ENCODE results near the gene COMMD8.
A peak's percentile ranks its signal among the peaks of the same experiment; 100 is the strongest.

COMMD8 gene

DNA sequence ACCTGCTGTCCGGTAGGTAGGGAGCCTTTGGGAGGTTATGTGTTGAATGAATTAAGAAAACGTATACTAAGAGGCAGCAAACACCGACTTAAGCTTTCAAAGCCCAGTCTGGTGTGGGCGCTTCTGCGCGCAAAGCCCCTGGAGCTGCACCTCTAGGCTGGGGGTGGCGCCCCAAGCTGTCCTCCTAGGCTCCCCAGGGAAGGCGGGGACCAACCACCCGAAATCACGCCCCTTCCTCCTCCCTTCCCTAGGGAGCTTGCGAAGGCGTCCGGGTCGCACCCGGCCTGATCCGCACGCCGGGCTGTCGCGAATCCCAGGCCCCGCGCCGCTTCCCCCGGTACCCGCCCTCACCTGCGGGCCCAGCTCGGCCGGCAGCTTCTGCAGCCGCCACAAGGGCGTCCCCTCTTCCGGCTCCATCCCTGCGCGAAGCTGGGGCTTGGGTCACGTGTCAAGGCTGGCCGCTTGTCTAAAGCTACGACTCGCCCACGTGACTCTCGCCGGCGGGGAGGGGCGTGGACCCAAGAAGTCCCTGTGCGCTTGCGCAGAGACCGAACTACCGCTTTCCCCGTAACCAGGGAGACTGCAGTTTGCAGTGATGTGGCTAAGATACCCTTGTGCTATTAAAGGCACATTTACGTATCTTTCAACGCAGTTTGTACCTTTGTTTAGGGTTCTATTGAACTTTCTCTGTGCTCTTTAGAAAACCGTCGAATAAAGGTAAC lies at the start of gene COMMD8:
TSS of gene COMMD8 (minus strand) at position 468 of the 722 bp plus-strand sequence. CDS start at position 417, 51 bp downstream.
- Histone ChIP-seq H3K79me2 (ENCODE audit: low read length) (peaks cover 6% of the 10 kb centered on the region; the same call in 1 of the 2 replicates), H3K9me3 (replicated peaks; ENCODE audit: insufficient read depth, low read length) (no peaks in the 10 kb centered on the region), H4K20me1 (ENCODE audit: insufficient read depth, low read length) (no peaks in the 10 kb centered on the region), H3K4me3 (ENCODE audit: low read length) (peak within 1 kb of the TSS; percentile 66), H3K4me1 (ENCODE audit: low read length) (peaks cover 6% of the 10 kb centered on the region; the same call in 1 of the 2 replicates), H3K9me2 (replicated peaks; ENCODE audit: insufficient read depth, low read length) (no peaks in the 10 kb centered on the region), H3K9ac (ENCODE audit: low read length) (peak within 1 kb of the TSS; percentile 60), H3K27me3 (replicated peaks; ENCODE audit: insufficient read depth, low read length) (no peaks in the 10 kb centered on the region), H2AFZ (ENCODE audit: low read length) (peak within 1 kb of the TSS; percentile 83), H3K36me3 (replicated peaks; ENCODE audit: insufficient read depth, low read length) (no peaks in the 10 kb centered on the region), H3K27ac (ENCODE audit: low read length) (peak within 1 kb of the TSS; percentile 66), H3F3A (ENCODE audit: insufficient read depth, low read length) (peaks cover 6% of the 10 kb centered on the region), H3K4me2 (ENCODE audit: low read depth, low read length) (peak within 1 kb of the TSS; percentile 83)
- DNase-seq = peak; percentile 99
- TF ChIP-seq EZH2 (optimal IDR thresholded peaks at IDR 0.05; ENCODE audit: low read depth, low read length) (no peak), EZH2phosphoT487 (IDR thresholded peaks at IDR 0.05; ENCODE audit: low read length) (no peak)
- TF ChIP-seq, protein P1, sequence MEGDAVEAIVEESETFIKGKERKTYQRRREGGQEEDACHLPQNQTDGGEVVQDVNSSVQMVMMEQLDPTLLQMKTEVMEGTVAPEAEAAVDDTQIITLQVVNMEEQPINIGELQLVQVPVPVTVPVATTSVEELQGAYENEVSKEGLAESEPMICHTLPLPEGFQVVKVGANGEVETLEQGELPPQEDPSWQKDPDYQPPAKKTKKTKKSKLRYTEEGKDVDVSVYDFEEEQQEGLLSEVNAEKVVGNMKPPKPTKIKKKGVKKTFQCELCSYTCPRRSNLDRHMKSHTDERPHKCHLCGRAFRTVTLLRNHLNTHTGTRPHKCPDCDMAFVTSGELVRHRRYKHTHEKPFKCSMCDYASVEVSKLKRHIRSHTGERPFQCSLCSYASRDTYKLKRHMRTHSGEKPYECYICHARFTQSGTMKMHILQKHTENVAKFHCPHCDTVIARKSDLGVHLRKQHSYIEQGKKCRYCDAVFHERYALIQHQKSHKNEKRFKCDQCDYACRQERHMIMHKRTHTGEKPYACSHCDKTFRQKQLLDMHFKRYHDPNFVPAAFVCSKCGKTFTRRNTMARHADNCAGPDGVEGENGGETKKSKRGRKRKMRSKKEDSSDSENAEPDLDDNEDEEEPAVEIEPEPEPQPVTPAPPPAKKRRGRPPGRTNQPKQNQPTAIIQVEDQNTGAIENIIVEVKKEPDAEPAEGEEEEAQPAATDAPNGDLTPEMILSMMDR (IDR thresholded peaks at IDR 0.05; ENCODE audit: low read length) = peak; percentile 28; the same call in 1 of the 2 replicates

DNA sequence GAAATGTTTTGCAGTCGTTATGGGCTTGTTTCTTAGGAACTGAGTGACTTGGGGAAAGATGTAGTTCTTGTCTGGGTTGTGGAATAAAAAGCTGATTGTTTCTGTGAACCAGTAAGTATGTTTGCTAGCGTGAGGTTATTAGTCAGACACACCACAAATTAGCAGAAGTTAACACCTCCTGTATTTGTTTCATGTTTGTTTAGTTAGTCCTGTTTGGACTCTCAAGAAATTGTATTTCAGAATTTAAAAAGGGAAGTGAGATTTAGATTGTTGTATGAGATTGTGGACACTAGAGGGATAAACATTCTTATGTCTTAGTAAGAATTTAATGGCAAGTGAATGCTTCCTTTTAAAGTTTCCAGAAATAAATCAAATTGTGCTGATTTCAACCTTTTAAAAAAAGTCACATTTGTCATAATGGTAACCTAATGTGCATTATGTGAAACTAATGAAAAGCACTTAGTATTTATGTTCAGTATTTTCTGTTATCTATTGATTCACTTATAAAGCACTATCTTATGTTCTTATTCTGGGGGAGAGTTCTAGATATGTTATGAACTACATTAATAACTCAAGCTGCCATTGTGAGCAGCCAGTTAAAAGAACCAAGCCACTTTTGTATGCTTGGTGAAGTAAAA lies 47.1 kb upstream of the COMMD8 start:
- Histone ChIP-seq H3K79me2 (ENCODE audit: low read length) (no peaks in the 10 kb centered on the region), H3K9me3 (replicated peaks; ENCODE audit: insufficient read depth, low read length) (no peaks in the 10 kb centered on the region), H3K4me3 (ENCODE audit: low read length) (no peak overlapping the region), H3K27me3 (replicated peaks; ENCODE audit: insufficient read depth, low read length) (no peaks in the 10 kb centered on the region), H4K20me1 (ENCODE audit: insufficient read depth, low read length) (no peaks in the 10 kb centered on the region), H2AFZ (ENCODE audit: low read length) (peak overlapping the region; percentile 29; the same call in 1 of the 2 replicates), H3K9me2 (replicated peaks; ENCODE audit: insufficient read depth, low read length) (no peaks in the 10 kb centered on the region), H3K27ac (ENCODE audit: low read length) (peak overlapping the region; percentile 51; the same call in 1 of the 2 replicates), H3F3A (ENCODE audit: insufficient read depth, low read length) (no peaks in the 10 kb centered on the region), H3K4me2 (ENCODE audit: low read depth, low read length) (peak overlapping the region; percentile 49), H3K9ac (ENCODE audit: low read length) (no peak overlapping the region), H3K4me1 (ENCODE audit: low read length) (peaks cover 10% of the 10 kb centered on the region; the same call in 1 of the 2 replicates), H3K36me3 (replicated peaks; ENCODE audit: insufficient read depth, low read length) (no peaks in the 10 kb centered on the region)
- peak; percentile 31 for DNase-seq
- TF ChIP-seq, protein P1 (IDR thresholded peaks at IDR 0.05; ENCODE audit: low read length) = peak; percentile 41
- no peak for TF ChIP-seq EZH2phosphoT487 (IDR thresholded peaks at IDR 0.05; ENCODE audit: low read length)

DNA sequence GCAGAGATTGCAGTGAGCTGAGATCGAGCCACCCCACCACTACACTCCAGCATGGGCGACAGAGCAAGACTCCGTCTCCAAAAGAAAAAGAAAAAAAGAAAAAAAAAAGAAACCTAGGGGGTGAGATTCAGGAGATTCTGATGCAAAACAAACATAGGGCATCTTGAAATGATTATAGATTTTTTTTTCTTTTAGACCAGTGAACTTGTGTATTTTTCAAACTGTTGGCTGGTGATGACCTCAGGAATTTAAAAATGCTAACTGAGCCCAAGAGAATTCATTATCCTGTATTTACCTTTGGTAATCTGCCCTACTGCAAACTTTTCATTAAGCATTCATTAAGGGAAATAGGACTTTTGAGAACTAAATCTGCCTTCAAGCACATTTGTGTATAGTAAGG lies 42.2 kb upstream of the COMMD8 start:
- H4K20me1 ChIP-seq (ENCODE audit: insufficient read depth, low read length) = no peaks in the 10 kb centered on the region
- no peak for TF ChIP-seq EZH2phosphoT487 (IDR thresholded peaks at IDR 0.05; ENCODE audit: low read length)
- no peak for TF ChIP-seq EZH2 (optimal IDR thresholded peaks at IDR 0.05; ENCODE audit: low read depth, low read length)
- TF ChIP-seq, protein P1 (IDR thresholded peaks at IDR 0.05; ENCODE audit: low read length) = no peak
- no peak for DNase-seq

More for the DNA sequence above, 42.2 kb upstream of the COMMD8 start:
- Histone ChIP-seq H3K9me3 (replicated peaks; ENCODE audit: insufficient read depth, low read length) (no peaks in the 10 kb centered on the region), H3K79me2 (ENCODE audit: low read length) (no peaks in the 10 kb centered on the region), H3K9ac (ENCODE audit: low read length) (no peak overlapping the region), H3K4me3 (ENCODE audit: low read length) (no peak overlapping the region), H3F3A (ENCODE audit: insufficient read depth, low read length) (no peaks in the 10 kb centered on the region), H2AFZ (ENCODE audit: low read length) (no peak overlapping the region), H3K36me3 (replicated peaks; ENCODE audit: insufficient read depth, low read length) (no peaks in the 10 kb centered on the region), H3K4me1 (ENCODE audit: low read length) (peaks cover 9% of the 10 kb centered on the region), H3K27ac (ENCODE audit: low read length) (no peak overlapping the region), H3K4me2 (ENCODE audit: low read depth, low read length) (no peak overlapping the region), H3K9me2 (replicated peaks; ENCODE audit: insufficient read depth, low read length) (no peaks in the 10 kb centered on the region), H3K27me3 (replicated peaks; ENCODE audit: insufficient read depth, low read length) (no peaks in the 10 kb centered on the region)

Data from MM.1S (cell line).